ENCODE data around the gene FKBP3.

- no peak for TF ChIP-seq CTCF (IDR thresholded peaks at IDR 0.05; ENCODE audit: low read depth, low read length, poor library complexity, severe bottlenecking)
- TF ChIP-seq EZH2phosphoT487 (IDR thresholded peaks at IDR 0.05; ENCODE audit: borderline replicate concordance, low read length): no peak
Measured at GRCh38 chr14:45089813-45090212, 44.5 kb downstream of the FKBP3 start.

Data from DOHH2 (cell line).